ENCODE measurements around the gene COL27A1.

GRCh38 chr9:114259798-114260523 lies 104.6 kb downstream of the COL27A1 start:
- TF ChIP-seq EZH2phosphoT487 (IDR thresholded peaks at IDR 0.05; ENCODE audit: borderline replicate concordance, low read depth) (no peak), YY1 (IDR thresholded peaks at IDR 0.05; ENCODE audit: low read depth) (no peak), POLR2AphosphoS5 (IDR thresholded peaks at IDR 0.05; ENCODE audit: low read depth, low read length) (no peak), SMC3 (IDR thresholded peaks at IDR 0.05; ENCODE audit: low read depth, low read length) (no peak), CTCF (IDR thresholded peaks at IDR 0.05) (no peak), GABPA (IDR thresholded peaks at IDR 0.05; ENCODE audit: low read depth) (no peak)
